CD4-positive, CD25-positive, alpha-beta regulatory T cell (primary cell): Measurements from ENCODE around the gene CAP2. TPM values are rescaled to one million over a fixed set of nuclear protein-coding genes. Genes with fewer than 3 reads are reported as not detected.

Experiments
- ATAC-seq, 2 donors: fragments of 150-1000 bp; cut with Tn5 transposase; one replicate each; pipeline ENCODE4 v1.10.0; 2021; ENCODE audit warnings: low read depth in 2 of 2, moderate number of reproducible peaks in 2 of 2, moderate library complexity in 1 of 2
- DNase-seq, 3 donors: peaks; one replicate each; pipeline versions ENCODE4 v3.0.0 to v3.0.0-alpha.2; 2012 to 2022; ENCODE audit warnings: mixed read lengths in 1 of 3
- H3K27ac ChIP-seq: one replicate; pipeline ENCODE4 v1.7.0; 2013; ENCODE audit warnings: mild to moderate bottlenecking, low read length; ENCODE audit not compliant: insufficient read depth, poor library complexity, severe bottlenecking
- H3K27me3 ChIP-seq: one replicate; pipeline ENCODE4 v1.7.0; 2013; ENCODE audit warnings: low read length; ENCODE audit not compliant: control insufficient read depth, insufficient read depth
- H3K36me3 ChIP-seq: one replicate; pipeline ENCODE4 v1.7.0; 2013; ENCODE audit warnings: mild to moderate bottlenecking, low read length, moderate library complexity; ENCODE audit not compliant: control insufficient read depth, insufficient read depth
- H3K4me1 ChIP-seq: 2 replicates; pipeline ENCODE4 v1.7.0; 2013; ENCODE audit warnings: mild to moderate bottlenecking, low read length; ENCODE audit not compliant: insufficient read depth, control insufficient read depth, poor library complexity, severe bottlenecking
- H3K4me3 ChIP-seq: one replicate; pipeline ENCODE4 v1.7.0; 2013; ENCODE audit warnings: low read depth, mild to moderate bottlenecking, low read length, moderate library complexity
- H3K9me3 ChIP-seq, 2 experiments: 1 replicate in 1 of 2; 2 replicates in 1 of 2; pipeline ENCODE4 v1.7.0; 2013; ENCODE audit warnings: low read length in 2 of 2, mild to moderate bottlenecking in 1 of 2, moderate library complexity in 1 of 2; ENCODE audit not compliant: control insufficient read depth in 2 of 2
- H3K27ac Mint-ChIP-seq, 3 donors: one replicate each; pipeline ENCODE4 v1.8.0; 2020 to 2022; ENCODE audit warnings: mild to moderate bottlenecking in 3 of 3, mixed read lengths in 3 of 3, moderate library complexity in 2 of 3
- H3K27me3 Mint-ChIP-seq: one replicate; pipeline ENCODE4 v1.8.0; 2022; ENCODE audit warnings: mild to moderate bottlenecking, mixed read lengths
- H3K36me3 Mint-ChIP-seq: one replicate; pipeline ENCODE4 v1.8.0; 2020; ENCODE audit warnings: mixed read lengths
- H3K4me1 Mint-ChIP-seq, 4 donors: one replicate each; pipeline ENCODE4 v1.8.0; 2020 to 2022; ENCODE audit warnings: mixed read lengths in 4 of 4, mild to moderate bottlenecking in 1 of 4
- H3K4me3 Mint-ChIP-seq, 4 donors: one replicate each; pipeline ENCODE4 v1.8.0; 2020 to 2022; ENCODE audit warnings: mild to moderate bottlenecking in 4 of 4, mixed read lengths in 4 of 4, moderate library complexity in 3 of 4
- H3K9me3 Mint-ChIP-seq, 7 donors: one replicate each; pipeline ENCODE4 v1.8.0; 2020 to 2022; ENCODE audit warnings: mixed read lengths in 7 of 7, mild to moderate bottlenecking in 3 of 7, moderate library complexity in 2 of 7
- polyA plus RNA-seq, 4 donors: library from polyadenylated mRNA; unstranded; fragments of 300-500 nt; fragmentation: Illumina TruSeq; gene quantifications; one replicate each; pipeline ENCODE4 v1.2.3, GENCODE V29; 2021
- total RNA-seq: library from RNA; stranded (reverse); gene quantifications from one replicate; pipeline ENCODE4 v1.2.3, GENCODE V29; 2022

CAP2 gene
- total and polyA plus RNA-seq, 5 donors from 2014 or later: not detected

GRCh38 chr6:17478946-17479345 lies 85.6 kb downstream of the CAP2 start:
- Mint-ChIP-seq H3K36me3 (no peaks in the 10 kb centered on the region), H3K4me3 (no peak overlapping the region), H3K9me3 (no peaks in the 10 kb centered on the region), H3K27me3 (peaks cover 7% of the 10 kb centered on the region), H3K27ac (no peak overlapping the region), H3K4me1 (no peaks in the 10 kb centered on the region)
- Histone ChIP-seq H3K4me3 (no peak overlapping the region), H3K36me3 (no peaks in the 10 kb centered on the region), H3K9me3 (no peaks in the 10 kb centered on the region), H3K4me1 (no peaks in the 10 kb centered on the region), H3K27ac (no peak overlapping the region), H3K27me3 (peaks cover 3% of the 10 kb centered on the region)
- no peak for DNase-seq
- ATAC-seq: no peak

GRCh38 chr6:17480476-17480875 lies 87.1 kb downstream of the CAP2 start:
- H3K27ac ChIP-seq: no peak overlapping the region
- DNase-seq (no peak), ATAC-seq (no peak)
- no peaks in the 10 kb centered on the region for H3K9me3 ChIP-seq
- H3K4me3 ChIP-seq: no peak overlapping the region
- Mint-ChIP-seq H3K9me3 (no peaks in the 10 kb centered on the region), H3K36me3 (no peaks in the 10 kb centered on the region), H3K4me3 (no peak overlapping the region), H3K4me1 (no peaks in the 10 kb centered on the region), H3K27me3 (peaks cover 7% of the 10 kb centered on the region), H3K27ac (no peak overlapping the region)
- no peaks in the 10 kb centered on the region for H3K36me3 ChIP-seq
- no peaks in the 10 kb centered on the region for H3K4me1 ChIP-seq
- H3K27me3 ChIP-seq: peaks cover 3% of the 10 kb centered on the region

GRCh38 chr6:17482711-17483110 lies 89.3 kb downstream of the CAP2 start:
- Histone ChIP-seq H3K4me3 (no peak overlapping the region), H3K27ac (no peak overlapping the region), H3K9me3 (no peaks in the 10 kb centered on the region), H3K36me3 (no peaks in the 10 kb centered on the region), H3K27me3 (peaks cover 3% of the 10 kb centered on the region), H3K4me1 (no peaks in the 10 kb centered on the region)
- Mint-ChIP-seq H3K4me3 (no peak overlapping the region), H3K27ac (peak overlapping the region in 1 of 3 donors; percentile 33), H3K9me3 (no peaks in the 10 kb centered on the region), H3K4me1 (no peaks in the 10 kb centered on the region), H3K27me3 (peaks cover 7% of the 10 kb centered on the region), H3K36me3 (no peaks in the 10 kb centered on the region)
- DNase-seq (no peak), ATAC-seq (no peak)

- H3K4me3 Mint-ChIP-seq: no peak overlapping the region
- DNase-seq (no peak), ATAC-seq (no peak)
- no peaks in the 10 kb centered on the region for H3K4me1 ChIP-seq
- no peaks in the 10 kb centered on the region for H3K36me3 Mint-ChIP-seq
- no peak overlapping the region for H3K27ac Mint-ChIP-seq
- no peaks in the 10 kb centered on the region for H3K9me3 Mint-ChIP-seq
- H3K27ac ChIP-seq: no peak overlapping the region
- peaks cover 7% of the 10 kb centered on the region for H3K27me3 Mint-ChIP-seq
- H3K4me3 ChIP-seq: no peak overlapping the region
- H3K9me3 ChIP-seq: no peaks in the 10 kb centered on the region
- peaks cover 3% of the 10 kb centered on the region for H3K27me3 ChIP-seq
- no peaks in the 10 kb centered on the region for H3K36me3 ChIP-seq
- H3K4me1 Mint-ChIP-seq: no peaks in the 10 kb centered on the region
Measured at GRCh38 chr6:17483391-17484016, 90.1 kb downstream of the CAP2 start.

GRCh38 chr6:17484201-17484849 lies 90.9 kb downstream of the CAP2 start:
- Histone ChIP-seq H3K4me3 (no peak overlapping the region), H3K27me3 (peaks cover 3% of the 10 kb centered on the region), H3K4me1 (no peaks in the 10 kb centered on the region), H3K27ac (no peak overlapping the region), H3K36me3 (no peaks in the 10 kb centered on the region), H3K9me3 (no peaks in the 10 kb centered on the region)
- H3K36me3 Mint-ChIP-seq: no peaks in the 10 kb centered on the region
- H3K27ac Mint-ChIP-seq: no peak overlapping the region
- no peak for ATAC-seq
- H3K4me1 Mint-ChIP-seq: no peaks in the 10 kb centered on the region
- no peak overlapping the region for H3K4me3 Mint-ChIP-seq
- DNase-seq: no peak
- H3K27me3 Mint-ChIP-seq: peaks cover 7% of the 10 kb centered on the region
- H3K9me3 Mint-ChIP-seq: no peaks in the 10 kb centered on the region

- Mint-ChIP-seq H3K4me1 (no peaks in the 10 kb centered on the region), H3K9me3 (no peaks in the 10 kb centered on the region), H3K27ac (no peak overlapping the region), H3K27me3 (peaks cover 7% of the 10 kb centered on the region), H3K4me3 (no peak overlapping the region), H3K36me3 (no peaks in the 10 kb centered on the region)
- no peaks in the 10 kb centered on the region for H3K4me1 ChIP-seq
- no peak overlapping the region for H3K27ac ChIP-seq
- no peaks in the 10 kb centered on the region for H3K9me3 ChIP-seq
- H3K36me3 ChIP-seq: no peaks in the 10 kb centered on the region
- ATAC-seq (no peak), DNase-seq (no peak)
- H3K4me3 ChIP-seq: no peak overlapping the region
- H3K27me3 ChIP-seq: no peaks in the 10 kb centered on the region
Measured at GRCh38 chr6:17485181-17485580, 91.8 kb downstream of the CAP2 start.

GRCh38 chr6:17485946-17486345 lies 92.6 kb downstream of the CAP2 start:
- Mint-ChIP-seq H3K27ac (no peak overlapping the region), H3K27me3 (peaks cover 7% of the 10 kb centered on the region), H3K4me3 (no peak overlapping the region)

GRCh38 chr6:17486680-17487079 lies 93.3 kb downstream of the CAP2 start:
- H3K4me1 ChIP-seq: no peaks in the 10 kb centered on the region
- H3K4me3 ChIP-seq: no peak overlapping the region
- H3K27ac Mint-ChIP-seq: no peak overlapping the region
- H3K9me3 ChIP-seq: no peaks in the 10 kb centered on the region
- DNase-seq (no peak), ATAC-seq (no peak)
- H3K27ac ChIP-seq: no peak overlapping the region
- no peaks in the 10 kb centered on the region for H3K4me1 Mint-ChIP-seq
- no peak overlapping the region for H3K4me3 Mint-ChIP-seq
- peaks cover 1% of the 10 kb centered on the region for H3K27me3 Mint-ChIP-seq
- no peaks in the 10 kb centered on the region for H3K36me3 Mint-ChIP-seq
- no peaks in the 10 kb centered on the region for H3K27me3 ChIP-seq
- no peaks in the 10 kb centered on the region for H3K9me3 Mint-ChIP-seq
- no peaks in the 10 kb centered on the region for H3K36me3 ChIP-seq

More at GRCh38 chr6:17485946-17486345, 92.6 kb downstream of the CAP2 start:
- Histone ChIP-seq H3K4me3 (no peak overlapping the region), H3K27ac (no peak overlapping the region), H3K27me3 (no peaks in the 10 kb centered on the region), H3K9me3 (no peaks in the 10 kb centered on the region), H3K4me1 (no peaks in the 10 kb centered on the region), H3K36me3 (no peaks in the 10 kb centered on the region)
- no peak for ATAC-seq
- no peak for DNase-seq
- no peaks in the 10 kb centered on the region for H3K4me1 Mint-ChIP-seq
- no peaks in the 10 kb centered on the region for H3K9me3 Mint-ChIP-seq
- H3K36me3 Mint-ChIP-seq: no peaks in the 10 kb centered on the region
